Loucy (cell line): ENCODE measurements around the gene SLC25A10.

Experiments
- H2AFZ ChIP-seq: fragments of 200-600 bp; sonication (generic); 2 replicates; pipeline ENCODE4 v1.6.0; 2016; ENCODE audit warnings: antibody characterized with exemption, mild to moderate bottlenecking, low read length, moderate library complexity
- H3F3A ChIP-seq: fragments of 200-600 bp; 2 replicates; pipeline ENCODE4 v1.6.0; 2016; ENCODE audit warnings: antibody characterized with exemption, low read depth, mild to moderate bottlenecking
- H3K27me3 ChIP-seq: fragments of 200-600 bp; sonication (generic); 2 replicates; pipeline ENCODE4 v1.6.1; 2014; ENCODE audit warnings: low read length, mild to moderate bottlenecking; ENCODE audit not compliant: insufficient read depth, poor library complexity, severe bottlenecking
- H3K36me3 ChIP-seq: fragments of 200-600 bp; sonication (generic); 2 replicates; pipeline ENCODE4 v1.6.1; 2016; ENCODE audit warnings: low read length; ENCODE audit not compliant: insufficient read depth
- H3K4me1 ChIP-seq: fragments of 200-600 bp; sonication (generic); 2 replicates; pipeline ENCODE4 v1.5.1; 2014; ENCODE audit warnings: low read length, mild to moderate bottlenecking; ENCODE audit not compliant: insufficient read depth, poor library complexity, severe bottlenecking
- H3K4me2 ChIP-seq: fragments of 200-600 bp; sonication (generic); 2 replicates; pipeline ENCODE4 v1.6.0; 2014; ENCODE audit warnings: antibody characterized with exemption, low read length, low read depth, mild to moderate bottlenecking; ENCODE audit not compliant: poor library complexity, severe bottlenecking
- H3K4me3 ChIP-seq: fragments of 200-600 bp; sonication (generic); 2 replicates; pipeline ENCODE4 v1.5.1; 2014; ENCODE audit warnings: low read length, mild to moderate bottlenecking, mixed read lengths; ENCODE audit not compliant: poor library complexity, severe bottlenecking
- H3K79me2 ChIP-seq: fragments of 200-600 bp; sonication (generic); 2 replicates; pipeline ENCODE4 v1.6.1; 2014; ENCODE audit warnings: low read length; ENCODE audit not compliant: insufficient read depth
- H3K9ac ChIP-seq: fragments of 200-600 bp; sonication (generic); 2 replicates; pipeline ENCODE4 v1.6.0; 2014; ENCODE audit warnings: mild to moderate bottlenecking, low read depth, low read length, moderate library complexity; ENCODE audit not compliant: poor library complexity, severe bottlenecking
- H3K9me2 ChIP-seq: fragments of 200-600 bp; sonication (generic); replicated peaks from 2 replicates; pipeline ENCODE4 v1.6.1; 2016; ENCODE audit warnings: low read depth, low read length, mixed read lengths
- H3K9me3 ChIP-seq: fragments of 200-600 bp; sonication (generic); 2 replicates; pipeline ENCODE4 v1.6.1; 2014; ENCODE audit warnings: mild to moderate bottlenecking, antibody characterized with exemption, low read length, low read depth; ENCODE audit not compliant: insufficient read depth
- H4K20me1 ChIP-seq: fragments of 200-600 bp; sonication (generic); 2 replicates; pipeline ENCODE4 v1.6.0; 2014; ENCODE audit warnings: antibody characterized with exemption, low read length, mild to moderate bottlenecking; ENCODE audit not compliant: insufficient read depth, poor library complexity, severe bottlenecking
- CTCF ChIP-seq: fragments of 200-600 bp; sonication (generic); conservative IDR thresholded peaks from 2 replicates; pipeline ENCODE4 v1.5.1; 2014; ENCODE audit warnings: mild to moderate bottlenecking, antibody characterized with exemption, low read length
- EZH2phosphoT487 ChIP-seq: fragments of 200-600 bp; IDR thresholded peaks from 2 replicates; pipeline ENCODE4 v1.6.1; 2018; ENCODE audit warnings: antibody characterized with exemption, mild to moderate bottlenecking, moderate library complexity, borderline replicate concordance

Gene SLC25A10

GRCh38 chr17:81708739-81709185, 3.3 kb upstream of the SLC25A10 start:
- TF ChIP-seq EZH2phosphoT487 (no peak), CTCF (no peak)
- Histone ChIP-seq H3K4me1 (peaks cover 22% of the 10 kb centered on the region), H2AFZ (no peak overlapping the region), H3K4me3 (no peak overlapping the region), H3K9me3 (no peaks in the 10 kb centered on the region), H3K9ac (no peak overlapping the region), H3K27me3 (no peaks in the 10 kb centered on the region), H3K4me2 (no peak overlapping the region), H3K9me2 (no peaks in the 10 kb centered on the region), H4K20me1 (peaks cover 17% of the 10 kb centered on the region), H3F3A (no peaks in the 10 kb centered on the region), H3K79me2 (peaks cover 50% of the 10 kb centered on the region), H3K36me3 (peaks cover 16% of the 10 kb centered on the region; the same call in 1 of the 2 replicates)

DNA sequence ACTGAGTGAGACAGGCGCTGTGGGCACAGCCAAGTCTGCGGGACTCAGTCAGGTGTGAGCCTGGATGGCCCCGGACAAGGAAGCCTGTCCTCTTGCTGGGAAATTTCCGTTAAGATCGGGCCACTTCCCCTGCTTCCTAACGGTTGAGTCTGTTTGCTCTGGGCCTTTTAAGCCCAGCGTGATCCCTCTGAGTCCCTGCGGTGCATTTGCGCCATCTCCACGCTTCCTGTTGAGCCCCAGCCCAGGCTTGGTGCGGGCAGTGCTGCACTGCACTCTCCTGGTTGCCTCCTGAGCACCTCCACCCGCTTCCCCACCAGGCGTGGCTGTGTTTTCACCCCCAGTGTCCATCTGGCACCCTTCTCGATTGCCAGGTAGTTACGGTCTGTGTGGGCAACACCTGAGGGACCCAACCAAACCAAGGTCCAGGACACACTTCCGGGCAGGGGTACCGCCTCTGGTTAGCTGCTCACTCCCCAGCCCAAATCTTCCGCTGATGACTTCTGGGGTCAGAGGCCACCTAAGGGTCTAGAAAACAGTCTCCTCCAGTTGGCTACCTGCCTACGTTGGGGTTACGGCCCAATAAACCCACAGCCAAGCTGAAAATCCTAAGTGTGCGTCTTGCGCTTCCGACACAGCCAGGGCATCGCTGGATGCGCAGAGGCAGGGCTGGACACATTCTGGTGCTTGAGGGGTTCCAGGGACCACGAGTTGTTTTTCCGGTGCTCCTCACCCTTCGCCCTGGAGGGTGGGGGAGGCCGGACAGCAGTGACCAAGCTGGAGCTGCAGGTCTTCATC, 1.4 kb upstream of the SLC25A10 start:
- no peak for TF ChIP-seq EZH2phosphoT487
- no peak for TF ChIP-seq CTCF
- no peak overlapping the region for H2AFZ ChIP-seq
- H3K4me2 ChIP-seq: peak overlapping the region; percentile 98
- peaks cover 8% of the 10 kb centered on the region for H4K20me1 ChIP-seq
- H3K9me3 ChIP-seq: no peaks in the 10 kb centered on the region
- no peaks in the 10 kb centered on the region for H3K9me2 ChIP-seq
- peak overlapping the region; percentile 68 for H3K9ac ChIP-seq
- H3K27me3 ChIP-seq: no peaks in the 10 kb centered on the region
- H3K36me3 ChIP-seq: peaks cover 16% of the 10 kb centered on the region; the same call in 1 of the 2 replicates
- peaks cover 25% of the 10 kb centered on the region for H3K4me1 ChIP-seq
- peak overlapping the region; percentile 85 for H3K4me3 ChIP-seq
- H3F3A ChIP-seq: no peaks in the 10 kb centered on the region
- peaks cover 52% of the 10 kb centered on the region for H3K79me2 ChIP-seq

DNA sequence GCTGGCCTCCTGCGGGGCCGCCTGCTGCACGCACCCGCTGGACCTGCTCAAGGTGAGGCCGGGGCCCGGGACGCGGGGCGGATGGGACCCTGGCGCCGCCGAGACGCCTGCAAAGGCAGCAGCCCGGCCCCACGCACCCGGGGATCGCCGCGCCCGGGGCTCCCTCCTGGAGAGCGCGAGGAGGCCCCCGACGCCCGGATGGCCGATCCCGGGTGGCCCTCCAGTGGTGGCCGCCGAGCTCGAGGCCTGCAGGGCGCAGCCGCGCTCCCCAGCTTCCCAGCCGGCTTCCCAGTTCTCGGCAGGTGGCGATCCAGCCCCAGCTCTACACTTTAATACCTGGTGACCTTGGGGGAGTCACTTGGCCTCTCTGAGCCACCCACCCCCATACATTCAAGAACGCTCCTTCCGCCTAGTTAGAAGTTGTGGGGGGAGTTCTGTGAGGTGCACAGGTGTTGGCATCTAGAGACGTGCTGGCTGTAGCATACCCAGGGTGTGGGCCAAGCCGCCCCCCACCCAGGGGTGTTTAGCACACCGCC, 452 bp downstream of the SLC25A10 start:
- TF ChIP-seq EZH2phosphoT487 (no peak), CTCF (0 out of 2 replicates have a peak, but pooled peaks have one; percentile 9)
- Histone ChIP-seq H2AFZ (peak overlapping the region; percentile 60; the same call in 1 of the 2 replicates), H3K4me3 (peak overlapping the region; percentile 85), H3K9me2 (no peaks in the 10 kb centered on the region), H3K27me3 (no peaks in the 10 kb centered on the region), H3K4me1 (peaks cover 25% of the 10 kb centered on the region), H3F3A (no peaks in the 10 kb centered on the region), H4K20me1 (peaks cover 6% of the 10 kb centered on the region), H3K36me3 (peaks cover 7% of the 10 kb centered on the region; the same call in 1 of the 2 replicates), H3K9ac (peak overlapping the region; percentile 75), H3K79me2 (peaks cover 35% of the 10 kb centered on the region), H3K9me3 (no peaks in the 10 kb centered on the region), H3K4me2 (peak overlapping the region; percentile 98)
